NCI-H1105 treated with DMSO at 0.1 percent for 48 hours (cell line): Measurements from ENCODE around the gene ANG.
"Not testable (repeated sequence)": the region's sequence is repeated elsewhere in the genome, so short reads cannot be mapped to it uniquely, and the experiment has no call there.

Experiments used
- DNase-seq: peaks from one replicate; lab custom pipeline; 2025; lab: John Stamatoyannopoulos, UW

The ANG gene

GRCh38 chr14:20699931-20700330, 11.4 kb downstream of the ANG start:
- DNase-seq: no peak

GRCh38 chr14:20700965-20701364, 12.4 kb downstream of the ANG start:
- DNase-seq: not testable (repeated sequence)

GRCh38 chr14:20706657-20707355, 18.2 kb downstream of the ANG start:
- no peak for DNase-seq

- DNase-seq: no peak
These were observed 19.1 kb downstream of the ANG start for GRCh38 chr14:20707622-20708021.

GRCh38 chr14:20711261-20711660, 22.7 kb downstream of the ANG start:
- no peak for DNase-seq

- no peak for DNase-seq
These were observed 23.1 kb downstream of the ANG start for GRCh38 chr14:20711685-20712084.

GRCh38 chr14:20712904-20713303, 24.3 kb downstream of the ANG start:
- no peak for DNase-seq

GRCh38 chr14:20714593-20715250, 26.2 kb downstream of the ANG start:
- DNase-seq: peak; percentile 25

GRCh38 chr14:20719777-20720176, 31.2 kb downstream of the ANG start:
- DNase-seq: no peak

- no peak for DNase-seq
These were observed 32.2 kb downstream of the ANG start for GRCh38 chr14:20720741-20721140.

GRCh38 chr14:20722016-20722415, 33.5 kb downstream of the ANG start:
- no peak for DNase-seq

- no peak for DNase-seq
These were observed 34.9 kb downstream of the ANG start for GRCh38 chr14:20723488-20723887.

- DNase-seq: not testable (repeated sequence)
These were observed 37.6 kb downstream of the ANG start for GRCh38 chr14:20726121-20726520.

GRCh38 chr14:20726531-20726930, 38.0 kb downstream of the ANG start:
- no peak for DNase-seq

GRCh38 chr14:20730891-20731290, 42.3 kb downstream of the ANG start:
- no peak for DNase-seq

- no peak for DNase-seq
These were observed 43.9 kb downstream of the ANG start for GRCh38 chr14:20732477-20732876.

- no peak for DNase-seq
These were observed 44.5 kb downstream of the ANG start for GRCh38 chr14:20732979-20733635.

- no peak for DNase-seq
These were observed 45.3 kb downstream of the ANG start for GRCh38 chr14:20733684-20734429.

- DNase-seq: no peak
These were observed 45.9 kb downstream of the ANG start for GRCh38 chr14:20734430-20734806.

- DNase-seq: not testable (repeated sequence)
These were observed 49.7 kb downstream of the ANG start for GRCh38 chr14:20738292-20738691.

GRCh38 chr14:20742132-20742531, 53.6 kb downstream of the ANG start:
- no peak for DNase-seq

- no peak for DNase-seq
These were observed 55.0 kb downstream of the ANG start for GRCh38 chr14:20743556-20743955.
